T-cell (primary cell): ENCODE measurements around the gene DISP2. TPM values are rescaled to one million over a fixed set of nuclear protein-coding genes. Genes with fewer than 3 reads are reported as not detected.

ENCODE experiments used
- ATAC-seq, 4 experiments: fragments of 200-7000 bp in 3 of 4; fragments of 150-1000 bp in 1 of 4; cut with Tn5 transposase; replicated peaks in 1 of 4; 1 replicate in 3 of 4; 2 replicates in 1 of 4; pipeline ENCODE4 v1.10.0; 2021; ENCODE audit warnings: moderate library complexity in 3 of 4, mild to moderate bottlenecking in 2 of 4, moderate number of reproducible peaks in 1 of 4
- CTCF ChIA-PET, 2 donors: fragments of 300-600 bp; sonication (Branson Sonifier 250); formaldehyde crosslinking; loops; one replicate each; lab custom pipeline; 2022; ENCODE audit warnings: antibody characterized with exemption in 2 of 2; lab: Charles Lee
- POLR2A ChIA-PET, 2 donors: fragments of 300-600 bp; sonication (Branson Sonifier 250); formaldehyde crosslinking; loops; one replicate each; lab custom pipeline; 2022; ENCODE audit warnings: antibody characterized with exemption in 2 of 2; lab: Charles Lee
- DNase-seq, 35 experiments: peaks; one replicate each; pipeline versions ENCODE4 v3.0.0 to v3.0.0-alpha.2; 2013 to 2023
- H3K27ac ChIP-seq: one replicate; pipeline ENCODE4 v1.5.1; 2013; ENCODE audit warnings: low read length
- H3K27me3 ChIP-seq, 2 experiments: replicated peaks in 1 of 2; 1 replicate in 1 of 2; 2 replicates in 1 of 2; pipeline versions ENCODE4 v1.6.1 to v1.7.0; 2013; ENCODE audit warnings: low read length in 1 of 2, mixed read lengths in 1 of 2; ENCODE audit not compliant: control insufficient read depth in 2 of 2, insufficient read depth in 2 of 2; ENCODE audit errors: extremely low read depth in 1 of 2
- H3K36me3 ChIP-seq, 2 donors: 1 replicate in 1 of 2; 2 replicates in 1 of 2; pipeline versions ENCODE4 v1.6.1 to v1.7.0; 2013; ENCODE audit warnings: low read length in 1 of 2; ENCODE audit not compliant: control insufficient read depth in 2 of 2, insufficient read depth in 1 of 2; ENCODE audit errors: extremely low read depth in 1 of 2
- H3K4me1 ChIP-seq, 2 experiments: 1 replicate in 1 of 2; 2 replicates in 1 of 2; pipeline versions ENCODE4 v1.6.1 to v1.7.0; 2013; ENCODE audit warnings: low read length in 2 of 2, mixed read lengths in 1 of 2; ENCODE audit not compliant: insufficient read depth in 2 of 2, control insufficient read depth in 1 of 2; ENCODE audit errors: extremely low read depth in 1 of 2
- H3K4me3 ChIP-seq, 2 donors: 1 replicate in 1 of 2; 2 replicates in 1 of 2; pipeline versions ENCODE4 v1.5.1 to v1.7.0; 2013; ENCODE audit warnings: mild to moderate bottlenecking in 2 of 2, low read length in 1 of 2, moderate library complexity in 1 of 2; ENCODE audit not compliant: control insufficient read depth in 1 of 2; ENCODE audit errors: extremely low read depth in 1 of 2
- H3K9me3 ChIP-seq: 2 replicates; pipeline ENCODE4 v1.7.0; 2013
- H3K27ac Mint-ChIP-seq, 2 donors: one replicate each; pipeline ENCODE4 v1.8.0; 2020 to 2021; ENCODE audit warnings: mild to moderate bottlenecking in 2 of 2, mixed read lengths in 2 of 2
- H3K27me3 Mint-ChIP-seq, 2 donors: one replicate each; pipeline ENCODE4 v1.8.0; 2021 to 2022; ENCODE audit warnings: mixed read lengths in 2 of 2
- H3K36me3 Mint-ChIP-seq: one replicate; pipeline ENCODE4 v1.8.0; 2021; ENCODE audit warnings: mixed read lengths
- H3K4me1 Mint-ChIP-seq, 3 donors: one replicate each; pipeline ENCODE4 v1.8.0; 2020 to 2022; ENCODE audit warnings: mixed read lengths in 3 of 3, mild to moderate bottlenecking in 1 of 3
- H3K4me3 Mint-ChIP-seq, 3 donors: one replicate each; pipeline ENCODE4 v1.8.0; 2020 to 2022; ENCODE audit warnings: mild to moderate bottlenecking in 3 of 3, mixed read lengths in 3 of 3, moderate library complexity in 3 of 3
- H3K9me3 Mint-ChIP-seq, 3 donors: one replicate each; pipeline ENCODE4 v1.8.0; 2020 to 2022; ENCODE audit warnings: mixed read lengths in 3 of 3
- WGBS: methylation state at CpG from one replicate; pipeline ENCODE4 v1.1.5; 2013; ENCODE audit warnings: missing lambda C conversion rate; ENCODE audit not compliant: insufficient coverage; 5-methylcytosine and 5-hydroxymethylcytosine counted together
- total RNA-seq, 35 experiments: library from RNA in 6 of 35; stranded (reverse) in 6 of 35; fragments of 120-200 nt in 1 of 35; gene quantifications; one replicate each; pipeline versions ENCODE4 v1.2.1 to v1.2.4 and lab custom pipeline; 2013 to 2026

Gene DISP2
- total RNA-seq, 5 donors from 2014 or later (not counting 1 experiment from before 2014, with no cell fraction given) = 0.03 to 1.4 (median 0.18) TPM

DNA sequence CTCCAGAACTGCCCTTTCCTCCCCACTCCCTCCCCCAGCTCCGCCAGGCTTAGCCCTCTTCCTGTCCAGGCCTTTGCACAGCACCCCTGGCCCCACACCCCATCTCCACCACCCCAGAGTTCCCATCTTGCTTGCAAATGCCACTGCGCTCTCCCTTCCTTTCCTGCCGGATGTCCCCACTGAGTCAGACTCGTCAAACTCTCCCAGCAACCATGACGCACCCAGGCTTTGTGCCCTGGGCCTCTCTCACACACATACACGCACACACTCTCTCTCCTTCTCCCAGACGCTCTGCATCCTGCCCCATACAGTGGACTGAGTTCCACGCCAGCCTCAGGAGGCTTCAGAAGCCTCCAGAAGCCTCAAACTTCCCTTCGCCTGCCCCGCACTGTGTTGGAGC lies 14.5 kb upstream of the DISP2 start:
- no peaks in the 10 kb centered on the region for H3K27me3 Mint-ChIP-seq
- Histone ChIP-seq H3K9me3 (no peaks in the 10 kb centered on the region), H3K27ac (no peak overlapping the region), H3K36me3 (no peaks in the 10 kb centered on the region), H3K27me3 (peaks cover 0 to 25% of the 10 kb centered on the region in 2 experiments), H3K4me3 (no peak overlapping the region), H3K4me1 (peaks cover 0 to 7% of the 10 kb centered on the region in 2 experiments)
- no peak for ATAC-seq
- no peak for DNase-seq
- WGBS = 88% methylated on average over 6 of the region's 10 CpGs
- no peak overlapping the region for H3K4me3 Mint-ChIP-seq
- H3K9me3 Mint-ChIP-seq = no peaks in the 10 kb centered on the region
- no peak overlapping the region for H3K27ac Mint-ChIP-seq
- peaks cover 0 to 7% (median under 1%) of the 10 kb centered on the region in 3 donors for H3K4me1 Mint-ChIP-seq
- no peaks in the 10 kb centered on the region for H3K36me3 Mint-ChIP-seq
- CTCF ChIA-PET = interaction anchor here (0.9 to 2.8 kb wide), 3 partner anchors 77 to 79 kb away, joined by 4 to 14 read pairs (median 5); no protein-coding TSS in a partner anchor
- POLR2A ChIA-PET = no interaction called here

DNA sequence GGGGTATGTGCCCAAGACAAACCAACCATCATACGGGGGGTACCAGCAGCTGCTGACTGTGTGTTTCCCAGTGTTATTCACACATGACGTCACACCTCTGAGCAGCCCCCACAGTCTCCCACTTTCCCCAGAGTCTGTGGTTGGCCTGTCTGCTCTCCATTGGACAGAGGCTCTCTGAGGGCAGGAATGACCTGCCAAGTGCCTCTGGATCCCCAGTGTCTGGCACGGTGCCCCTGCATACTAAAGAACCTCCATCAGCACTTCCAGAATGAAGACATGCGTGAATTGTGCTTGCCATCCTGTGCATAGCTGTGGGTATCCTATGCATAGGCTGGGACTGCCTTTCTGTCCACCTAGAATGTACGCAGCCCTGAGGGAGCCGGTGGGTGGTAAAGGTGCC lies 13.8 kb upstream of the DISP2 start:
- no peaks in the 10 kb centered on the region for H3K27me3 Mint-ChIP-seq
- H3K27ac Mint-ChIP-seq = no peak overlapping the region
- no peak overlapping the region for H3K4me3 Mint-ChIP-seq
- Histone ChIP-seq H3K9me3 (no peaks in the 10 kb centered on the region), H3K27me3 (peaks cover 0 to 18% of the 10 kb centered on the region in 2 experiments), H3K4me1 (peaks cover 0 to 7% of the 10 kb centered on the region in 2 experiments), H3K36me3 (no peaks in the 10 kb centered on the region), H3K4me3 (no peak overlapping the region), H3K27ac (no peak overlapping the region)
- ChIA-PET CTCF (interaction anchor here (0.6 to 2.8 kb wide), 10 partner anchors 10 to 79 kb away, joined by 3 to 14 read pairs (median 4); partner anchors contain the start of genes ANKRD63 (in 1 of the 2), DISP2 (in 1 of the 2) and PLCB2 (in 1 of the 2)), POLR2A (no interaction called here)
- DNase-seq = no peak
- ATAC-seq = peak in 2 of 4 experiments; percentile 9 to 48
- no peaks in the 10 kb centered on the region for H3K9me3 Mint-ChIP-seq
- H3K36me3 Mint-ChIP-seq = no peaks in the 10 kb centered on the region
- H3K4me1 Mint-ChIP-seq = peaks cover 0 to 6% (median 0%) of the 10 kb centered on the region in 3 donors
- WGBS = 31% methylated on average over 4 of the region's 6 CpGs

DNA sequence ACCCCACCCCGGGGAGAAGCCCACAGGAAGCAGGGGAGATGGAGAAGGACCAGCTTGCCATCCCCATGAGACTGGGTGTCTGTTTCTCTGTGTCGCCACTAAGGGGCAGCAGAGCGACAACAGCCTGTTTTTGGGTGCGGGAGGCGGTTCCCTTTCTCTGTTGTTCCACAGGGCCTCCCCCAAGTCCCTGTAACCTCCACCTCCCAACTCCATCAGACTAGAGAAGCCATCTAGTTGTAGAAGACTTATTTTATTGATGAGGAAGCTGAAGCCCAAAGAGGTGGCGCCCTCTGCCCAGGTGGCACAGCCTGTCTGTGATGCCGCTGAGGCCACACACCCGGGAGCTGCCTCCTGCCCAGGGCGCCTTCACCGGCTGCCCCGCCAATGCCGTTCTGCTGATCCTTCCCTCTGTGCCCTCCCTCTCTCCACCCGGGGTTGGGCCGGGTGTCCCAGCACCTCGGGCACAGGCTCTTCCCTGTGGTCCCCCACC lies 13.3 kb upstream of the DISP2 start:
- Mint-ChIP-seq H3K4me1 (peaks cover 0 to 6% (median 0%) of the 10 kb centered on the region in 3 donors), H3K4me3 (no peak overlapping the region), H3K27ac (no peak overlapping the region), H3K27me3 (no peaks in the 10 kb centered on the region), H3K9me3 (no peaks in the 10 kb centered on the region), H3K36me3 (no peaks in the 10 kb centered on the region)
- H3K27ac ChIP-seq = no peak overlapping the region
- no peak overlapping the region for H3K4me3 ChIP-seq
- peaks cover 0 to 7% of the 10 kb centered on the region in 2 experiments for H3K4me1 ChIP-seq
- no peaks in the 10 kb centered on the region for H3K36me3 ChIP-seq
- peaks cover 0 to 18% of the 10 kb centered on the region in 2 experiments for H3K27me3 ChIP-seq
- ChIA-PET CTCF (interaction anchor here (0.6 to 2.8 kb wide), 10 partner anchors 10 to 78 kb away, joined by 3 to 14 read pairs (median 4); partner anchors contain the start of genes ANKRD63 (in 1 of the 2), DISP2 (in 1 of the 2) and PLCB2 (in 1 of the 2)), POLR2A (no interaction called here)
- H3K9me3 ChIP-seq = no peaks in the 10 kb centered on the region
- DNase-seq = peak; percentile 40 to 78 (median 61)
- 45% methylated on average over 10 of the region's 15 CpGs for WGBS
- ATAC-seq = peak; percentile 80 to 90 (median 85)

DNA sequence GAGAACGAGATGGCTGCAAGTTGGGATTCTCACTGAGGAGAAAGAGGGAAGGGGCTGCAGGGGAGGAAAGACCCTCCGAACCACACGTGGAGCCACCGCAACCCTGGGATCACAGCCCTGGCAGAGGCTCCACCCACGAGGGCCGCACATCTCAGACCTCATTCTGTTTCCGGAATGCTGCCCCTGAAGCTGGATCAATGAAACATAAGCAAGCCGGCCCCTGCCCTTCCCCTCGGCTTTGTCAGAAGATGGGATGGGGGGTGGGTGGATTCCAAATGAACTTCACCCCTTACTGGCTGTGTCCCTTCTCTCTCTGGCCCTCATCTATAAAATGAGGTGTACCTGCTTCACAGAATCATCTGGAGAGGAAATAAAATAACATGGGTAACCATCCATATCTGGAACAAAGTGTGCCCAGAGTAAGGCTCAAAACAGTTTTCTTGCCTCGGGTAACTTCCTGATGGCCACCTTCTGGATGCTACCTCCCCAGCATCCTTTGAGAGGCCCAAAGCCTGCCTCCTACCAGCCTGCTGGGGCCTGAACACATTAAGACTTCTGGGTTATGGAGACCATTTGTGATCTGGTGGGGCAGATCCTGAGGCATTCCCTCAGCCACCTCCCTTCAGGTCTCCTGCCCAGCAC lies 12.7 kb upstream of the DISP2 start:
- POLR2A ChIA-PET = no interaction called here
- Mint-ChIP-seq H3K27me3 (no peaks in the 10 kb centered on the region), H3K27ac (no peak overlapping the region), H3K36me3 (no peaks in the 10 kb centered on the region), H3K9me3 (no peaks in the 10 kb centered on the region), H3K4me1 (peaks cover 0 to 6% (median 0%) of the 10 kb centered on the region in 3 donors), H3K4me3 (no peak overlapping the region)
- peaks cover 0 to 7% of the 10 kb centered on the region in 2 experiments for H3K4me1 ChIP-seq
- DNase-seq (no peak), ATAC-seq (no peak)
- H3K27me3 ChIP-seq = peaks cover 0 to 18% of the 10 kb centered on the region in 2 experiments
- CTCF ChIA-PET = interaction anchor here (0.6 to 2.8 kb wide), 7 partner anchors 10 to 78 kb away, joined by 3 to 14 read pairs (median 4); no protein-coding TSS in a partner anchor
- H3K4me3 ChIP-seq = no peak overlapping the region
- WGBS = 82% methylated on average over 5 of the region's 10 CpGs
- no peaks in the 10 kb centered on the region for H3K9me3 ChIP-seq
- no peaks in the 10 kb centered on the region for H3K36me3 ChIP-seq
- no peak overlapping the region for H3K27ac ChIP-seq

DNA sequence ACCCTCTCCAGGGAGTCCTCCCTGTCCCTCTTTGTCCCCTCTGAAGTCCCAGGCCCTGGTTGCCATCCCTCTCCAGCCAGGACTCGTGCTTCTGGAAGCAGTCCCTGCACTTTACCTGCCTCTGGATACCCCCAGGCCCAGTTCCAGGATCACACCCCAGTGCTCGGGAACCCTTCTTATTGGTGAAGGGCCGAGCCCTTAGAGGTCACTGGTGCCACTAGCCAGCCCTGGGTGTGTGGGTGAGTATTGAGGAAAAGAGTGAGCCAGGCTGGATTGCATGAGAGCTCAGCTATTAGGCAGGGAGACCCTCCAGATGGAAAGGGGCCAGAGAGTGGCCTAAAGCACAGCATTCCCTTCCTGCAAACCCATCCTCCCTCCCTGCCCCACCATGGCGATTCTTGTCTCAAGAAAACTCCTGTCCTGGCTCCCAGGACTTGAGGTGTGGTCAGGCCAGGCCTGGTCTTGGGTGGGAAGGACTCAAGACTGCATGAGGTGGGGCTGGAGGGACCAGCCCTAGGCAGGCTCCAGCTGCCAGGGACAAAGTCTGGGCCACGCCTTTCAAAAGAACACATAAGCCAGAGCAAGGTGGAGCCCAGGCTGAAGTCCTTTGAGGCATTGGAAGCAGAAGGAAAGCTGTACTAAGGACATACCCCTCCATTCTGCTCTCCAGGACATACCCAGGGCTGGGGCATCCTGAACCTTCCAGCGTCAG lies 12.0 kb upstream of the DISP2 start:
- DNase-seq = no peak
- no peaks in the 10 kb centered on the region for H3K36me3 Mint-ChIP-seq
- H3K27me3 Mint-ChIP-seq = no peaks in the 10 kb centered on the region
- CTCF ChIA-PET = interaction anchor here in 1 of 2 donors (1.6 kb wide), 1 partner anchor 9 kb away, joined by 5 read pairs; no protein-coding TSS in a partner anchor
- peaks cover 0 to 7% of the 10 kb centered on the region in 2 experiments for H3K4me1 ChIP-seq
- no peak for ATAC-seq
- peaks cover 0 to 18% of the 10 kb centered on the region in 2 experiments for H3K27me3 ChIP-seq
- no peak overlapping the region for H3K27ac Mint-ChIP-seq
- no peaks in the 10 kb centered on the region for H3K36me3 ChIP-seq
- 92% methylated on average over 2 of the region's 6 CpGs for WGBS
- no peak overlapping the region for H3K4me3 Mint-ChIP-seq
- POLR2A ChIA-PET = no interaction called here
- peaks cover 0 to 6% (median 0%) of the 10 kb centered on the region in 3 donors for H3K4me1 Mint-ChIP-seq
- no peak overlapping the region for H3K4me3 ChIP-seq
- H3K9me3 Mint-ChIP-seq = no peaks in the 10 kb centered on the region
- H3K27ac ChIP-seq = no peak overlapping the region
- no peaks in the 10 kb centered on the region for H3K9me3 ChIP-seq
